HS-27A (cell line): ENCODE data around the gene TMEM209.
"Not testable (repeated sequence)": the region's sequence is repeated elsewhere in the genome, so short reads cannot be mapped to it uniquely, and the experiment has no call there.

Source experiments
- DNase-seq: peaks from one replicate; pipeline ENCODE4 v3.0.0-alpha.2; 2012; ENCODE audit warnings: low read depth, missing footprints

Gene TMEM209

GRCh38 chr7:130126840-130127239 lies 78.4 kb downstream of the TMEM209 start:
- DNase-seq = not testable (repeated sequence)

- DNase-seq = no peak
Observed at GRCh38 chr7:130124711-130125110, 80.5 kb downstream of the TMEM209 start.

DNA sequence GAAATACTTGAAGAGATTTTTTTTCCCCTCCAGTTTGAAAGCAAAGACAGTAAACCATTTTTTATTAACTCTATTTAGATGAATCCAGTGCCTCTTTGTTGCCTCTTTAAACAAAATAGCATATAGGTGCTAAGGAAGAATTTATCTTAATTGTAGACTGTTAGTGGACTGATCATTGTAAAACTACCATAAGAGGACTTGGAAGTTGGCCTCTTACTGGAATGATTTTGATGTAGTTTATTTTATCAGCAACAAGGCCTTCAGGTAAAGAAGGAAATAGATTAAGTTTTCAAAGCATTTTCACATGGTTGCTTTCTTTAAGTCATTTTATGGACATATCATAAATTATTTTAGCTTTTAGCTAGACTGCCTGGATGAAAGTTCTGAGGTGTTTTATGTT lies 81.7 kb downstream of the TMEM209 start:
- DNase-seq = no peak

DNA sequence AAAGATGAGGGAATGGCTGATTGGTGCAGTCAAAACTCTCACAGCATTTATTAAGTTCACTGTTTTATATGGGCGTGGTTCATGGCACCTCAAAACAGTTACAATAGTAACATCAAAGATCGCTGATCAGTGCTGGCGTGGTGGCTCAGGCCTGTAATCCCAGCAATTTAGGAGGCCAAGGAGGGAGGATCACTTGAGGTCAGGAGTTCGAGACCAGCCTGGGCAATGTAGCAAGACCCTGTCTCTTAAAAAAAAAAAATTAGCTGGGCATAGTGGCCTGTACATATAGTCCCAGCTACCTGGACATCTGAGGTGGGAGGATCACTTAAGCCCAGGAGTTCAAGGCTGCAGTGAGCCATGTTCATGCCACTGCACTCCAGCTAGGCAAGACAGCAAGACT lies 86.4 kb downstream of the TMEM209 start:
- DNase-seq = no peak

DNA sequence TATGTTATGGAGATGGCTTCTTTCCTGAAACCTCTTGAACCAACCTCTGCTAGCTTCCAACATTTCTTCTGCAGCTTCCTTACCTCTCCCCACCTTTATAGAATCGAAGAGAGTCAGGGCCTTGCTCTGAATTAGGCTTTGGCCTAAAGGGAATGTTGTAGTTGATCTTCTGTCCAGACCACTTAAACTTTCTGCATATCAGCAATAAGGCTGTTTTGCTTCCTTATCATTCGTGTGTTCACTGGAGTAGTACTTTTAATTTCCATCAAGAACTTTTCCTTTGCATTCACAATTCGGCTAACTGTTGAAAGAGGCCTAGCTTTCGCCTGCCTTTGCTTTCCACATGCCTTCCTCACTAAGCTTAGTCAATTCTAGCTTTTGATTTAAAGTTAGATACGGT lies 86.9 kb downstream of the TMEM209 start:
- DNase-seq = no peak

DNA sequence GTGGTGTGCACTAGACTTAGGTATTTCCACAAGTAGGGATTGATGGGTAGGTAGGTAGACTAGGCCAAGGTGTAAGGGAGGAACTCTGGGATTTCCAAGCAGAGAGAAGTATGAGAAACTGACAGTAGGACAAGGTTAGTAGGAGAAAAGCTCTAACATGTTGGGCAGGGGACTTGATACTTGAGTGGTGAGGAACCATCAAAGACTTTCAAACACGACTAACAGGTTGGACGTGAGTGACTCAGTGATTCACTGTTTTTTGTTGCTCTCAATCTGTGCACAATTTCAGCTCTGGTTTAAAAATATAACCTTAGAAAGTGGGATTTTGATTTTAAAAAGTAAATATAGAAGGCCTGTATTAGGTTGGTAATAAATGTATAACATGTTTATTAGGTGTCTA lies 90.4 kb downstream of the TMEM209 start:
- DNase-seq = no peak
